HepG2 (cell line): Measurements from ENCODE around the gene KCTD1. TPM values are rescaled to one million over a fixed set of nuclear protein-coding genes. Genes with fewer than 3 reads are reported as not detected.

Experiments
- RFX3 ChIP-seq: IDR thresholded peaks from 2 replicates; pipeline ENCODE4 v1.6.1; 2016; ENCODE audit warnings: missing biosample characterization, missing genetic modification reagents
- STAT5B ChIP-seq: sonication (generic); formaldehyde crosslinking; IDR thresholded peaks from 2 replicates; pipeline ENCODE4 v1.4.0; 2020; ENCODE audit warnings: missing genetic modification reagents
- TFDP1 ChIP-seq: IDR thresholded peaks from 2 replicates; pipeline ENCODE4 v1.6.1; 2016; ENCODE audit warnings: missing compliant biosample characterization, missing genetic modification reagents, borderline replicate concordance
- ZBTB46 ChIP-seq: sonication (generic); formaldehyde crosslinking; IDR thresholded peaks from 2 replicates; pipeline ENCODE4 v1.4.0; 2020; ENCODE audit warnings: mild to moderate bottlenecking, missing genetic modification reagents, borderline replicate concordance
- ZBTB49 ChIP-seq: sonication (generic); formaldehyde crosslinking; IDR thresholded peaks from 2 replicates; pipeline ENCODE4 v1.4.0; 2020; ENCODE audit warnings: missing genetic modification reagents, borderline replicate concordance
- ZC3H4 ChIP-seq: sonication (generic); formaldehyde crosslinking; IDR thresholded peaks from 2 replicates; pipeline ENCODE4 v1.4.0; 2020; ENCODE audit warnings: missing genetic modification reagents, borderline replicate concordance
- ZFP36L1 ChIP-seq: sonication (generic); formaldehyde crosslinking; IDR thresholded peaks from 2 replicates; pipeline ENCODE4 v1.8.0; 2022; ENCODE audit warnings: mild to moderate bottlenecking, missing genetic modification reagents, moderate library complexity
- ZNF362 ChIP-seq: sonication (generic); formaldehyde crosslinking; IDR thresholded peaks from 2 replicates; pipeline ENCODE4 v1.4.0; 2020; ENCODE audit warnings: missing genetic modification reagents, mild to moderate bottlenecking, borderline replicate concordance
- polyA plus RNA-seq, 8 experiments: library from polyadenylated mRNA; depleted of rRNA in 3 of 8; stranded (reverse) in 7 of 8; unstranded in 1 of 8; fragments of >200 nt; fragmentation: Illumina TruSeq in 4 of 8; extraction: Trizol in 4 of 8; gene quantifications; 2 replicates each; pipeline versions ENCODE4 v1.2.1 to v1.2.3, GENCODE V29; 2011 to 2016; ENCODE audit warnings: low read depth in 4 of 8, missing spikeins in 1 of 8, mixed read lengths in 1 of 8; ENCODE audit not compliant: insufficient read depth in 1 of 8
- total RNA-seq, 5 experiments: library from RNA; depleted of rRNA; stranded (reverse); fragments of >200 nt; fragmentation: Illumina TruSeq; extraction: Trizol; gene quantifications; 2 replicates each; pipeline ENCODE4 v1.2.3, GENCODE V29; 2016; ENCODE audit warnings: low read depth in 1 of 5
- TF ChIP-seq, protein P1 (sequence below): sonication (generic); IDR thresholded peaks from 2 replicates; pipeline ENCODE4 v1.6.1; 2016; ENCODE audit warnings: low read depth, borderline replicate concordance
- TF ChIP-seq, protein P2 (sequence below): sonication (generic); formaldehyde crosslinking; IDR thresholded peaks from 2 replicates; pipeline ENCODE4 v1.4.0; 2020; ENCODE audit warnings: missing genetic modification reagents, low read depth, mild to moderate bottlenecking, borderline replicate concordance
- TF ChIP-seq, protein P3 (sequence below): sonication (generic); formaldehyde crosslinking; IDR thresholded peaks from 2 replicates; pipeline ENCODE4 v1.4.0; 2020; ENCODE audit warnings: missing genetic modification reagents

Gene KCTD1
- total and polyA plus RNA-seq, 2 of the 13 experiments (the other 11 are each of a cell fraction or from before 2014, with no cell fraction given) = 2.7 to 6.8 TPM

DNA sequence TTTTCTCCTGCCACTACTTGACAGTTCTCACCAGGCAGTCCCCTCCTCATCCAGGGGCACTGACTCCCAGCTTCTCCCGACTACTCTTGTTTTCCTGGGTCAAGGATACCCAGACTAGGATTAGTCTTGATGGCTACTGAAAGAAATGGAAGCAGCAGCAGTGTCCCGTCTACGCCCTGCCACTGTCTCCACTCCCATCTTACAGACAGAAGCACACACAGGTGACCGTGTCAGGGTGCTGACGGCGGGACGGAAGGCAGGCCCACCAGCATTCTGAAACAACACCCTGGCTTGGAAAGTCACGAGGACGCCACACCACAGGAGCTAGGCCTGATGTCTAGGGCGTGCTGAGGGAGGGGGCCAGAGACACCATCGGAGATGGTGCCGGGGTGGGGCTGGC lies 82.9 kb downstream of the KCTD1 start (continued):
- TF ChIP-seq TFDP1 (CRISPR knock-in tag) = no peak
- no peak for TF ChIP-seq ZNF362 (CRISPR knock-in tag)
- TF ChIP-seq ZBTB46 = no peak
- TF ChIP-seq ZFP36L1 = no peak
- no peak for TF ChIP-seq RFX3 (CRISPR knock-in tag)
- no peak for TF ChIP-seq ZC3H4 (CRISPR knock-in tag)
- TF ChIP-seq, protein P1, sequence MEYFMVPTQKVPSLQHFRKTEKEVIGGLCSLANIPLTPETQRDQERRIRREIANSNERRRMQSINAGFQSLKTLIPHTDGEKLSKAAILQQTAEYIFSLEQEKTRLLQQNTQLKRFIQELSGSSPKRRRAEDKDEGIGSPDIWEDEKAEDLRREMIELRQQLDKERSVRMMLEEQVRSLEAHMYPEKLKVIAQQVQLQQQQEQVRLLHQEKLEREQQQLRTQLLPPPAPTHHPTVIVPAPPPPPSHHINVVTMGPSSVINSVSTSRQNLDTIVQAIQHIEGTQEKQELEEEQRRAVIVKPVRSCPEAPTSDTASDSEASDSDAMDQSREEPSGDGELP = no peak
- TF ChIP-seq, protein P2, sequence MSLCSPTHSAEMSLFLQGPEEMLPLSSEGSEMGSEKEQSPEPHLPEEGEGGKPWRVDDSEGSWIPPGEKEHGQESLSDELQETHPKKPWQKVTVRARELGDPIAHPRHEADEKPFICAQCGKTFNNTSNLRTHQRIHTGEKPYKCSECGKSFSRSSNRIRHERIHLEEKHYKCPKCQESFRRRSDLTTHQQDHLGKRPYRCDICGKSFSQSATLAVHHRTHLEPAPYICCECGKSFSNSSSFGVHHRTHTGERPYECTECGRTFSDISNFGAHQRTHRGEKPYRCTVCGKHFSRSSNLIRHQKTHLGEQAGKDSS (CRISPR knock-in tag) = no peak
- TF ChIP-seq, protein P3, sequence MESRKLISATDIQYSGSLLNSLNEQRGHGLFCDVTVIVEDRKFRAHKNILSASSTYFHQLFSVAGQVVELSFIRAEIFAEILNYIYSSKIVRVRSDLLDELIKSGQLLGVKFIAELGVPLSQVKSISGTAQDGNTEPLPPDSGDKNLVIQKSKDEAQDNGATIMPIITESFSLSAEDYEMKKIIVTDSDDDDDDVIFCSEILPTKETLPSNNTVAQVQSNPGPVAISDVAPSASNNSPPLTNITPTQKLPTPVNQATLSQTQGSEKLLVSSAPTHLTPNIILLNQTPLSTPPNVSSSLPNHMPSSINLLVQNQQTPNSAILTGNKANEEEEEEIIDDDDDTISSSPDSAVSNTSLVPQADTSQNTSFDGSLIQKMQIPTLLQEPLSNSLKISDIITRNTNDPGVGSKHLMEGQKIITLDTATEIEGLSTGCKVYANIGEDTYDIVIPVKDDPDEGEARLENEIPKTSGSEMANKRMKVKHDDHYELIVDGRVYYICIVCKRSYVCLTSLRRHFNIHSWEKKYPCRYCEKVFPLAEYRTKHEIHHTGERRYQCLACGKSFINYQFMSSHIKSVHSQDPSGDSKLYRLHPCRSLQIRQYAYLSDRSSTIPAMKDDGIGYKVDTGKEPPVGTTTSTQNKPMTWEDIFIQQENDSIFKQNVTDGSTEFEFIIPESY (CRISPR knock-in tag) = no peak
- no peak for TF ChIP-seq STAT5B
- no peak for TF ChIP-seq ZBTB49 (CRISPR knock-in tag)
